GM21381 (cell line): ENCODE data around the gene FJX1.

Experiments
- ATAC-seq: cut with Tn5 transposase; IDR thresholded peaks from one replicate; pipeline ENCODE4 v1.9.1; 2021; ENCODE audit warnings: mild to moderate bottlenecking, moderate library complexity; ENCODE audit not compliant: unreplicated experiment

FJX1 gene

DNA sequence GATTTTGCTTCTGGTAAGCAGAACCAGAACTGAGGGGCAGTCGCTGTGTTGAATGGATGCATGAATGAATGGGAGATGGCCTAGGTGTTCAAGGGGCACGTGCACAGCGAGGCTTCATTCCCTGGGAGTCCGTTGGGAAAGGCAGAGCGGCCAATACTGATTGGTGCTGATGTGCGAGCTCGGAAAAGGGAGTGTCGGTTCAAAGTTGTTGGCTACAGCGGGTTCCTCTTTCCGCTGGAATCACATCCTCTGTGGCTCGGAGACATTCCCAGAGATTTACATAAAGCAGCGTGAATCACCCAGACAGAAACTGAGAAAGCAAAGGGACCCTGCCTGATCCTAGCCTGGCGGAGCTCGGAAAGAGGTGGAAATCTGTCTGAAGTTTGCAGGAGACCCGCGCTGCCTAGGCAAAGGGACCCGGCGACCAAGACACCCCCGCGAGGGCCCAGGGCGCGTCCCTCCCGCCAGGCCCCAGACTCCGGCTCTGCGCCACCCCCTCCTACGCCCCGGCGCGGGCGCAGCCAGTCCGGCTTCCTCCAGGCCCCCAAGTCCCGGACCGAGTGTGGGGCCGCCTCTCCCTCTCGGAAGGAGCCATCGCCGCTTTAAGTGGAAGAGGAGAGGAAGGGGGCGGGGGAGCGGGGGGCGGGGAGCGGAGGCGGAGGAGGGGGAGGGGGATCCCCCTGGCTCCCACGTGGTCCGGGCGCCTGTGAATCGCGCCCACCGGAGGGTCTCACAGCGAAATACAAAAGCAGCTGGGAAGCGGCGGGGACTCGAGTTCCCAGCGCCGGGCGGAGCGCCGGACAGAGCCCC is at the start of gene FJX1:
Gene FJX1 (plus strand): TSS at position 774 of the 810 bp plus-strand sequence. CDS start 177 bp downstream, outside the sequence.
- peak; percentile 36 for ATAC-seq

- ATAC-seq: no peak
Measured at GRCh38 chr11:35571696-35572095, 46.6 kb upstream of the FJX1 start.

DNA sequence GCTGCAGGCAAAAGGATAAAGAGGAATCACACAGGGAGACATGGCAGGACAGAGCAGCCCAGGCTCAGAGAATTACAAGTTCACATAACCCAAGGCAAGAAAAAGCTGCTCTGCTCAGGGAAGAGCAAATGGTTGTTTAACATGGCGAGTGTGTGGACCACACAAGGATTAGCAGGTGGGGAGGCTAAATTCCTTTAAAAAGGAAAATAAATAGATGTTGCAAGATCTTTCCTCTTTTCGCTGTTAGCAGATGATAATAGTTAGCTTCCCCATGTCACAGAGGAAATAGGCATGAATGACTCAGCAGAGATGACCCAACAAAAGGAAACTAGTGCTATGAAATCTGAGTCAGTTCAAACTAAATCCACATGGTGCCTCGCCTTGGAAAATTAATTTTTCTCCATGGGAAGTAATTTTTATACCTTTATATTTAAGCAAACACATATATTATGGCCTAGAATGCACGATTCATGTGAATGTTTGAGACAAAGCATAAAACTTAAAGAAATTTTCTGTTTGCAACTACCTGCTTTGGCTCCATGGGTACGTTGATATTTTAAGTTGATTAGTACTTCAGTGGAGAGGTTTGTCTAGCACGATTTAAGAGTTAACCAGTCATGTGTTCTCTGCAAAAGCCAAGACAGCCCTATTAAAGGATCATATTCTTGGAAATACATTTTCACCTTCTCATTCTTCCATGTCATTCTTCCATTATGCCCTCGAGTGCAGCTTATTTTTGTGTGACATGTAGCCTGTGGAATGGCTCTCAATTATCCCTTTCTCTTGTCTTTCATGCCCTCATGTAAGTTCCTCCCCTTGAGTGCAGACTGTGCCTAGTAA is 38.5 kb upstream of the FJX1 start:
- ATAC-seq: no peak

DNA sequence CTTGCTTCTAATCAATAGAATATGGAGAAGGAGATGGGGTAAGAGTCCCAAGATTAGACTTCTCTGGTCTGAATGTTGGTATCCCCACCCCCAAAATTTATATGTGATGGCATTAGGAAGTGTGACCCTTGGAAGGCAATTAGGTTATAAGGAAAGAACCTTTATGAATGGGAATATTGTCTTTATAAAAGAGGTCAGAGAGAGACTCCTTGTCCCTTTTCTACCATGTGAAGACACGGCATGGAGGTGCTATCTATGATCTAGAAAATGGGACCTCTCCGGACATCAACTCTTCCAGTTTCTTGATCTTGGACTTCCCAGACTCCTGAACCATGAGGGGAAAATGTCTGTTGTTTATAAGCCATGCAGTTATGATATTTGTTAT is 37.9 kb upstream of the FJX1 start:
- no peak for ATAC-seq

DNA sequence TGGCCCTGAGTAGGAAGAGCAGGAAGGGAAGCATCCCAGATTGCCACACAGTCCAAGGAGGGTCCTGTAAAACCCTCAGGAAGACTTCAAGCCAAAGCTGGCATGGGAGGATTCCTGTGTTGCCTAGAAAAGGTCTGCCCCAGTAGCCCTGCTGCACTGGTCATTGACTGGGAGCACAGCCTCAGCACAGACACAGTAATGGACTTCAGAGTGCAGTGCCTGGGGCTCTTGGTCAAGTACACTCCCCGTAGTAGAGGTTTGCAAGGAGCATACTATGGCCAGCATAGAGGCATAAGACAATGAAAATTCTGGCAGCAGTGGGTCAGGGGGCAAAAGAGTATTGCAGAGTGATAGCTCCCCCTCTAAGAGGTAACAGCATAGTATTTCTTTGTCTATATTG is 36.2 kb upstream of the FJX1 start:
- ATAC-seq: no peak

GRCh38 chr11:35583126-35583525 is 35.1 kb upstream of the FJX1 start:
- no peak for ATAC-seq

GRCh38 chr11:35583843-35584242 is 34.4 kb upstream of the FJX1 start:
- ATAC-seq: no peak

DNA sequence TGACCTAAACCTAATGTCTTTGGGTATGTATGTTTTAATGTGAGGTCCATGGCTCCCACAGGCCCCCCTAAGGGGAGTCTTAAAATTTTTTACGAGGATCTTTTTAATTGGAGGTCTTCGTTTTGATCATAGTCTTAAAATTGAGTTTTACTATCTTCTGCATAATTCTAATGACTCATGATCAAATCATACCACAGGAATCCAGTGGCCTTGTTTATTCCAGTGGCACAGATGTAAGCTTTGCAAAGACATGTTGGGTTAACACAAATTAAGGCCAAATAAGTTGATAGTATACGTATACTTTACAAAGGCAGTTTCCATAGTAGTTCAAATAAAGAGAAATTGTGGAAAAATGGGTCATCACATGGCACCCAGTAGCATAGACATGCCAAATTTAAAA is 33.9 kb upstream of the FJX1 start:
- no peak for ATAC-seq

DNA sequence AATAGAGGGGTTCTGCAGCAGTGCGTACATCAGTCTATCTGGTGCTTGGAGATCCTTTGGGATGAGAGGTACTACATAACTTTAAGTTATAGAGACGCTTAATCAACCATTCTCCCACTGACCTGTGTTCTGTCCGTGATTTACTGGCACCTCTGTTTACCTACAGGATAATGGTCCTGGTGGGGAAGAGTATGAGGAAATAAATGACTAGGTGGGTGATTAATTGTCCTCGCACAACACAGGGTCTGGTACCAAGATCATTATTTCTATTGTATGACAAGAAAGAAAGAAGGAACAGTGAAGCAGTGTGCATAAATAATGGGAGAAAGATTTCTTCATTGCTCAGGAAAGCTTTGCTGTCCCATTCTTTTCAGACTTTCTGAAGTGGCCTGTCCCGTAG is 32.8 kb upstream of the FJX1 start:
- no peak for ATAC-seq

DNA sequence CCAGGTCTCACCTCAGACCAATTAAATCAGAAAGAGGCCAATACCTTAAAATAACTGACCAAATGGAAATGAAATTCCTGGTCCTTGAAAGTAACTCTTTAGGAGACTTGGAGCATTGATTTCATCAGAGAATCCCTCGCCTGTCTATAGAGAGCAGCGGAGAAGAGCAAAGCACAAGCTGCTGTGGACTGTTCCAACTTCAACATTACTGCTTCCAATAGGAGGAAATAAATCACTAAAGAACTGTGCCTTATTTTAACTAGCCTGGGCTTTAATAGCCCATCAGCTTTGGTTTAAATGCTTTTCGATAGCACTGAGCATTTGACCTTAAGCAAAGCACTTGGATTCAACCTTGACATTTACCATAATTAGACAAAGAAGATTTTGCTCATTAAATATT is 32.0 kb upstream of the FJX1 start:
- ATAC-seq: no peak

DNA sequence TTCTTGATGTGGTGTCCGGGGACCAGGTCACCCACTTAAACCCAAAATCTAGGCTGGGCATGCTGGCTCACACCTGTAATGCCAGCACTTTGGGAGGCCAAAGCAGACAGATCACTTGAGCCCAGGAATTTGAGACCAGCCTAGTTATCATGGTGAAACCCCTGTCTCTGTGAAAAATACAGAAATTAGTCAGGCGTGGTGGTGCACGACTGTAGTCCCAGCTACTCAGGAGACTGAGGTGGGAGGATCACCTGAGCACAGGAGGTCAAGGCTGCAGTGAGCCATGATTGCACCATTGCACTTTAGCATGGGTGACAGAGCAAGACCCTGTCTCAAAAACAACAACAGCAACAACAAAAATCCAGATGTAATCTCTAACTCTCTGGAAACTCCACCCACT is 30.3 kb upstream of the FJX1 start:
- ATAC-seq: no peak

DNA sequence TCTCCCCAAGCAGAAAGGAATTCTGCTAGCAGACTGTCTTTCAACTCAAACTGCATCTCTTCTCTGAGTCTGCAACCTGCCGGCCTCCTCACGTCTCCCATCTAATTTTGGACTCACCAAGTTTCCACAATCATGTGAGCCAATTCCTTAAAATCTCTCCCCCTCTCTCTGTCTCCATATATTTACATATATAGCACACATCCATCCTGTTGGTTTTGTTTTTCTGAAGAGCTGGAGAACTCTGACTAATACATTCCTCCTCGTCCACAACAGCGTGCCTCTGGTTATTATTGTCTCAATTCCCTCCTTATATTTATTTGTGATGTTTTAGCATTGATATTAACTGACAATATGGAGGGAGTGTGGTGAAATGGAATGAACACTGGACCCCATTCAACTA is 29.6 kb upstream of the FJX1 start:
- no peak for ATAC-seq

GRCh38 chr11:35589281-35589680 is 29.0 kb upstream of the FJX1 start:
- no peak for ATAC-seq

DNA sequence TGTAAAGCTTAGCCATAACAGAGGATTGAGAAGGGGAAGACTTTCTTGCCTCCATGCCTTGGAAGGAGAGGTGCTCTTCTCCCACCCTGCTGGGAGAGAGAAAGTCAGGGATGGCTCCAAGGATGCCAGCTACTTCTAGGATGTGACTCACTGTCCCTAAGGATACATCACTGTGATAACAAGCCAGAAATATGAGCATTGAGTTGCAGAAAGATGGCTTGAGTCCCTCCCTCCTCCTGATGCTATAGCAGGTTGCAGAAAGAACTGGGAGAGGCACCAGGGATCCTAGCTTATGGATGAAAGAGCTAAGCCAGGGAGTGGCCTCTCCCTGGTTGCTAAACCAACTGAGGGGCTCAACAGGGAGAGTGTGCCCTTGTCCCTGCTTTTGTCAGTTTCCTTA is 27.8 kb upstream of the FJX1 start:
- ATAC-seq: no peak

GRCh38 chr11:35593143-35593542 is 25.1 kb upstream of the FJX1 start:
- no peak for ATAC-seq

DNA sequence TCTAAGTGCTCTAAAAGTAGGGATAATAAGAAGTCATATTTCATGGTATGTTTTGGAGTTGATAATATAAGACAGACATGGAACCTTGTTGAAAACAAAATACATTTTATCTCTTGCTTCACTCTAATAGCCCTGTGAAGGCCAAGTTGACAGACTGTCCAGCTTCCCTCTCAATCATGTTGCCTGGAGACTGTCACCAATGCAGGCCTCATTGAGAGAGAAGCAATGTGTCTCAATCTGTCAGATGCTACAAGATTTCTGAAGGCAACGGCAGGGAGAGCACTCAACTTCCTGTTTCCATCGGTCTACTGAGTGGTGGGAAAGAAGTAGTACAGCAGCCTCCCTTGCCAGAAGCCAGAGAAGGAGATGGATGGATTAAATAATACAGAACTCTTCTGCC is 23.6 kb upstream of the FJX1 start:
- ATAC-seq: no peak

DNA sequence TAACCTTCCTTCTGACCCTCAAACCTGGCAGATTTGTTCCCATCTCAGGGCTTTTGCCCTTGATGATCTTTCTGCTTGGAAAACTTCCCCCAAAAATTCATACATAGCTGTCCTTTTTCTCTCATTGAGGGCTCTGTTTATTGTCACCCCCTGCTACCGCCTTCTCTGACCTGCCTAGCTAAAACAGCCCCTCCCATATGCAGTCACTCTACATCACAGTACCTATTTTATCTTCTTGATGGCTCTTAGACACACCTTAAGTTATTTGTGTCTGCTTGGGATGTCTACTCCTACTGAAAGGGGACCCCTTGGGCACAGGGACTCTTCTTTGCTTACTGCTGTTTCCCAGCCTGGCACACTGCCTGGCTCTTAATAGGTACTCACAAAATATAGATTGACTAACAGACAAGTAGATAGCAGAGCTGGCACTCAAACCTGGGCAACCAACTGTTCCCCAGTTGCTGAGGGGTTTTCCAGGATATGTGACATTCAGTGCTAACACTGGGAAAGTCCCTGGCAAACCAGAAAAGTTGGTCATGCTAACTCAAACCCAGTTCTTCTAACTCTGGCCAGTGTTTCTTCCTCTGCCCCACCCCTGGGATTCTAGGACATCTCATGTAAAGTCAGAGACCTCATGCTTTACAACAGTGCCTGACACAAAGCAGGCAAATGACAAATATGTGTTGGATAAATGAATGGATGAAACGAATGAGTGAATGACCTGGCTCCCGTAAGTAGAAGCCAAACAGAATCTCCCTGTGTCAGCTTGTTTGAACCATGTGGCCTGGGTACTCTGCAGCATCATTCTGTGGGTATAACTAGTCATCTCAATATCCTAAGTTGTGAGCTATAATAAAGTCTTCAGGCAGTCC is 19.8 kb upstream of the FJX1 start:
- ATAC-seq: peak; percentile 50

- ATAC-seq: no peak
Measured at GRCh38 chr11:35600331-35600838, 17.9 kb upstream of the FJX1 start.

DNA sequence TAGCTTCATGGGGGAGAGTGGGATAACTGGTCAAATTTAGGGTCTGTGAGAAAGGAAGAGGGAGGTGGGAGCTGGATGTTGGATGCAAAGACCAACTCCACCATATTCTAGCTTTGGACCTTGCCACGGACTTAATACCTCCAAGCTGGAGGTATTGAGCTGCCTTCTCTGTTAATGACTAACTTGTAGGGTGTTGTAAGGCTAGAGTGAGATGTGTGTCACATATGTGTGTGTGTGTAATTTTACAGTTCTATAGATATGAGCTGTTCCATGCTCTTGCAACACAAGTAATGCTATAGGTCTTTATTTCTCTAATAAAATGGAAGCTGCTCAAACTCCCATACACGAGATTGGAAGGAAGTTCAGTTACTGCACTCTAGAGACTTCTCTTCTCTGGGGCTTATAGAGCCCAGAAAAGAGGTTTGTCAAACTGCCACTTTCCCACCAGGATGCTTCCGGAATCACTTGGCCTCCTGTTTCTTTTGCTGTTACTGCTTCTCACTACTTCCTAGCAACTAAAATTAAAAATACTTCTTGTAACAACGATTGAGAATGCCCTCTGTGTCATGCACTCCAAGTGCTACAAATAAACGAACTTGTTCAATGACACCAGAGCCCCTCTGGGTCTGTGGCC is 16.0 kb upstream of the FJX1 start:
- no peak for ATAC-seq

DNA sequence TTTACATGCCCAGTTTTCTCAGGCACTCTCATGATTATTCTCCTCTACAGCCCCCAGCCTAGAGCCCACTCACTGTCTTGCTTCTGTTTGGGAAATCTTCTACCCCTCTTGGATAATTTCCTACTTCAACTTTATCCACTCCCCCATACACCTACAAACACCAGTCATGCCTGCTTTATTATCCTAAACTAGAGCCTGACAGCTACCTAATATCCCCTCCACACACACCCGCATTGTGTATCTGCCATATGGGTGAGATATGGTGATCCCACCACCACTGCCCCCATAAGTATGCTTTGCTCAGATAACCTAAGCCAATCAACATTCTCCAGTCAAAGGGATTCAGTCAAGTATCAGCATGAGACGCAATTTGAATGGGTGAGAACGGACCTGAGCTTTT is 15.3 kb upstream of the FJX1 start:
- no peak for ATAC-seq

DNA sequence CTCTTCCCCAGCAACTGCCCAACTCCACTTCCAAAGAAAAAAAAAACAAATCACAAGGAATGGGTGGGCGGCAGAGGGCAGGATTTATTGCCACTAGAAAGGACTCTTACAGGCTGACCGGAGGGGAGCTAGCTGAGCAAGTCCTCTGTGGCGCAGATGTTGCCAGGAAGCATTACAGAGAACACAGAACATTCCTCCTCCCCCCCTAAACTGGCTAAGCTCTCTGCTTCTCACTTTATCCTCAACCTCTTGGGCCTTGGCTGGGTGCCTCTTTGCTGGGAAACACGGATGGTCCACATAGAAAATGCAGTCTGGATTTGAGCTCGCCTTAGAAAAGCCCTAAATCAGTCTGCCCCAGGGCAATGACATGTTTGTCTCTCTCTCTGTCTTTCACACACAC is 12.6 kb upstream of the FJX1 start:
- ATAC-seq: no peak
